GM20000 (cell line): ENCODE results near the gene DENND2D.

ENCODE experiments used
- DNase-seq: peaks from one replicate; pipeline ENCODE4 v3.0.0; 2012; ENCODE audit warnings: low spot score
- TF ChIP-seq, protein P1 (sequence below): IDR thresholded peaks from 2 replicates; pipeline ENCODE4 v1.5.1; 2012; ENCODE audit warnings: mild to moderate bottlenecking, control low read depth; ENCODE audit errors: extremely low read depth, missing control alignments

DENND2D gene

DNA sequence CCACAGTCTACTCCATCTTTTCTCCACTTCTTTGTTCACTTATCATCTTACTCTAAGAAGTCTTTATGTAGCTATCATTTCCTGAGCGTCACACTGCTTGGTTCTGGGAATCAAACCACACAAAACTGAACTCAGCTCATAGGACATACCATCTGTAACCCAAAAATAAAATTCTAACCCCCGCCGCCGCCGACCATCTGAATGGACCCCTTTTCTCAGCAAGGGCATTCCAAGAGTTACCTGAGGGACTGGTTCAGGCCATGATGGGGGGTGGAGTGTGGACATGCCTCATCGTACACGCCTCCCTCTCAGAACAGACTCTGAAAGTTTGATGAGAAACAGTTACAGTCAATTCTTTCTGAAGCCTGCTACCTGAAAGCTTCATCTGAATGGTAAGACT is 14.4 kb upstream of the DENND2D start:
- no peak for DNase-seq
- TF ChIP-seq, protein P1, sequence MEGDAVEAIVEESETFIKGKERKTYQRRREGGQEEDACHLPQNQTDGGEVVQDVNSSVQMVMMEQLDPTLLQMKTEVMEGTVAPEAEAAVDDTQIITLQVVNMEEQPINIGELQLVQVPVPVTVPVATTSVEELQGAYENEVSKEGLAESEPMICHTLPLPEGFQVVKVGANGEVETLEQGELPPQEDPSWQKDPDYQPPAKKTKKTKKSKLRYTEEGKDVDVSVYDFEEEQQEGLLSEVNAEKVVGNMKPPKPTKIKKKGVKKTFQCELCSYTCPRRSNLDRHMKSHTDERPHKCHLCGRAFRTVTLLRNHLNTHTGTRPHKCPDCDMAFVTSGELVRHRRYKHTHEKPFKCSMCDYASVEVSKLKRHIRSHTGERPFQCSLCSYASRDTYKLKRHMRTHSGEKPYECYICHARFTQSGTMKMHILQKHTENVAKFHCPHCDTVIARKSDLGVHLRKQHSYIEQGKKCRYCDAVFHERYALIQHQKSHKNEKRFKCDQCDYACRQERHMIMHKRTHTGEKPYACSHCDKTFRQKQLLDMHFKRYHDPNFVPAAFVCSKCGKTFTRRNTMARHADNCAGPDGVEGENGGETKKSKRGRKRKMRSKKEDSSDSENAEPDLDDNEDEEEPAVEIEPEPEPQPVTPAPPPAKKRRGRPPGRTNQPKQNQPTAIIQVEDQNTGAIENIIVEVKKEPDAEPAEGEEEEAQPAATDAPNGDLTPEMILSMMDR = no peak

DNA sequence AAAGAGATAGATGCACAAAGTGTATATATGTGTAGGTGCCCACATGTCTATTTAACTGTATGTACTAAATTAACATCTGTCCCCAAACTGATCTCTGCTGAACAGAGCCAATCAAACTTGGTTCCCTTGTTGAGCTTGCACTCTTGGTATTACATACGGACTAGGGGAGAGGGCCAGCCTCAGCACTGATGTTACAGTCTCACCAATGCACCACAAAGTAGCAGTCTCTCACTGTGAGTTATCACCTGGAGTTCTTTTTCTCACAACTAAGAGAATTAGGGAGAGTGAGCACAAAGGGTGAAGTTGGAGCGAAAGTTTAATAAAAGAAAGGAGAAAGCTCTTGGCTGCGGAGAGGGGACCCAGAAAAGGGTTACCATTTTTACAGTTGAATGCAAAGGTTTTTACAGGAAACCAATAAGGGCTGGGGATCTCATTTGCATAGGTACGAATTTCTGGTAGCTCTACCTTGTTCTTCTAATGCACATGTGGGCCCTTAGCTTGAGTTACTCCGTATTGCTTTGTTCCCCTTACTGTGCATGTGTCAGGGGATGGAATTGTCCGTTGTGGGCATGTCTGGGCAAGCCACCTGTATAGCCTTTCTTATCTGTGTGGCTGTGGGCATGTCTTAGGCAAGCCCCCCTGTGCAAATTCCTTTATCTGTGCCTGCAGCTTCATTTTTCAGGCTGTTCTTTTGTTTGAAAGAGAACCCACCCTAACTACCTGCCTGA is 13.8 kb upstream of the DENND2D start:
- DNase-seq = no peak
- TF ChIP-seq, protein P1 = no peak

DNA sequence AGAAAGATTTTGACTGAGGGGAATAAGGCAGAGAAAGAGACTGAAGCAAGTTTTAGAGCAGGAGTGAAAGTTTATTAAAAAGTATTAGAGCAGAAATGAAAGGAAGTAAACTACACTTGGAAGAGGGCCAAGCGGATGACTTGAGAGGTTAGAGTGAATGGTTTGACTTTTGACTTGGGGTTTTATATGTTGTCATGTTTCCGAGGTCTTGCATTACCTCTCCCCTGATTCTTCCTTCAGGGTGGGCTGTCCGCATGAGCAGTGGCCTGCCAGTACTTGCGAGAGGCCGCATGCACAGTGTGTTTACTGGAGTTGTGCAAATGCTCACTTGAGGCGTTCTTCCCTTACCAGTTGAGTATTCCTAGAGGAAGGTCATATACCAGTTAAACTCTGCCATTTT is 13.0 kb upstream of the DENND2D start:
- no peak for DNase-seq
- TF ChIP-seq, protein P1 = no peak

DNA sequence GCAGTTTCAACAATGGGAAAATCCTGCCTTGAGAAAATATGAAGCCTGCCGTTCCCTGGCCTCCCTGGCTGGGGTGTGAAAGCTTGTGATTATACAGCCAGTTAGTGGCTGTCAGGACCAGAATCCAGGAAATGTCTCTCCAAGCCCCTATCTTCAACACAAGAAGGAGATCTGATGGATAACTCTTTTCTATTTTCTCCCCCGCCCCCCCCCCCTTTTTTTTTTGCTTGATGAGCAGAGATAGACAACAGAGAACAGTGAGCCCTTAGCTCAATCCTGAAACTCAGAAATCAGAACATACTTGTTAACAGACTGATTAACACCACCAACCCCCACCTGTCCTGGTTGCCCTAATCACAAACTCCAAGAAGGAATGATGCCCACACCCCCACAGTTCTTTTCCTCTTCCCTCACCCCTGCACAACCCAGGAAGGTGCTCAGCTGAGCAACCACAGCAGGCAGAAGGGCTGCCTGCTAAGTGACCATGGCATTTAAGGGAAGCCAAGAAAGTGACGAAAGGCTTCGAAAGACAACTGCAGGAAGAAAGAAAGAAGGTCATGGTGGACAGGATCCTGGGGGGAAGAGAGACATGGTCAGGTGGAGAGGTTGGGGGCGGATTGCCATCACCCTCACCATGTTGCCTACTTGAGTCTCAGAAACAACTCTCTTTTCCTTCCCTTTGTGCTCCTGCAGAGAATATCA is 12.3 kb upstream of the DENND2D start:
- no peak for DNase-seq
- TF ChIP-seq, protein P1 = no peak

DNA sequence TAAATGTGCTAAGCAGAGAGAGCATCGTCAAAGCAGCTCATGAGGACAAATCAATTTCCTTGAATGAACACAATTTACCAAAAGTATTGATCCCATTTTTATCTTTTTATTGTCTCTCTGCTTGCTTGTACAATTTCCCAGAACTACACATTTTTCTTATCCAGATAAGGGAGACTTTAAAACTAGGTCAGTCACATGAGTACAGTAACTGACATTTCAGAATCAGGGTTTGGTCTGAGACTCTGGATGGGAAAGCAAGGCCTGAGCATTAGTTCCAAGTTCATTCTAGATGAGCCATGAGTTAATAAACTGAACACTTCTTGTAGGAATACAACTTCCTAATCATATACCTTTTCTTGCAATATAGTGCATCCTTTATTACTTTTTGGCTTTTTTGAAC is 11.5 kb upstream of the DENND2D start:
- DNase-seq = no peak
- TF ChIP-seq, protein P1 = no peak

DNA sequence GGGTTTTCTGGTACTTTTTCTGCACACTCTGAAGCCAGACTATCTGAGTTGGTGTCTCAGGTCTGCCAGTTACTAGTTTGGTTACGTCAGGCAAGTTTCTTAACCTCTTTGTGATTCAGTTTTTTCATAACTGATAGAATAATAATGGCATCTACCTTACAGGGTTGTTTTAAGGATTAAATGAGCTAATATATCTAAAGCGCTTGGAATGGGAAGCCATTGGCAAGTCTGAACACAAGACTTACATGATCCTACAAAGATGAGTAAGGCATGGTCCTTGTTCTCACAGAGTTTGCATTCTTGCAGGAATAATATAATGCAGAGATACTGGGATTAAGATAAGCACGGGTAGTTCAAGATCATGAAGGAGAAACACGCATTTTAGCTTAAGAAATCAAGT is 9.2 kb upstream of the DENND2D start:
- no peak for DNase-seq
- TF ChIP-seq, protein P1 = no peak

DNA sequence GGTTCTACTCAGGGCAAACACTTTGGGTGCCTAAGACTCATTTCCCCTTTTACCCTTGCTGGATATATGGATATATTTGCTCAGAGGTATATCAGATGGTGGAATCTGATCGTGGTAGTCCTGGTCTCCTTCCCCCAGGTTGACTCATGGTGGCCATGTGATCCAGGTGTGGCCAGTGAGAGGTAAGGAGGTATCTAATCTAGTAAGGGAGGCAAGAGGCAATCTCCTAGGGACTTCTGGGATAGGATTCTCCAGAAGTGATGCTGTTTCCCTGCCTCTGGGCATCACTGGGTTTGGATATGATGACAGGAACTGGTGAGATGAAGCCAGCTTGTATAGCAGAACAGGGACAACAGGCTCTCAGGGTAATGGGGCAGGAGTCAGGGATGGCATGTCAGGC is 8.5 kb upstream of the DENND2D start:
- no peak for DNase-seq
- TF ChIP-seq, protein P1 = no peak
